Measurements from ENCODE around the gene ALDH3B1. TPM values are rescaled to one million over a fixed set of nuclear protein-coding genes. Genes with fewer than 3 reads are reported as not detected.

Gene ALDH3B1
- total RNA-seq, 1 donor from 2014 or later = 0.35 TPM

- H3K27me3 Mint-ChIP-seq (ENCODE audit: low read depth) = no peaks in the 10 kb centered on the region
- no peak for DNase-seq (ENCODE audit: low read depth, low spot score)
- H3K9me3 Mint-ChIP-seq = no peaks in the 10 kb centered on the region
- TF ChIP-seq, protein P1, sequence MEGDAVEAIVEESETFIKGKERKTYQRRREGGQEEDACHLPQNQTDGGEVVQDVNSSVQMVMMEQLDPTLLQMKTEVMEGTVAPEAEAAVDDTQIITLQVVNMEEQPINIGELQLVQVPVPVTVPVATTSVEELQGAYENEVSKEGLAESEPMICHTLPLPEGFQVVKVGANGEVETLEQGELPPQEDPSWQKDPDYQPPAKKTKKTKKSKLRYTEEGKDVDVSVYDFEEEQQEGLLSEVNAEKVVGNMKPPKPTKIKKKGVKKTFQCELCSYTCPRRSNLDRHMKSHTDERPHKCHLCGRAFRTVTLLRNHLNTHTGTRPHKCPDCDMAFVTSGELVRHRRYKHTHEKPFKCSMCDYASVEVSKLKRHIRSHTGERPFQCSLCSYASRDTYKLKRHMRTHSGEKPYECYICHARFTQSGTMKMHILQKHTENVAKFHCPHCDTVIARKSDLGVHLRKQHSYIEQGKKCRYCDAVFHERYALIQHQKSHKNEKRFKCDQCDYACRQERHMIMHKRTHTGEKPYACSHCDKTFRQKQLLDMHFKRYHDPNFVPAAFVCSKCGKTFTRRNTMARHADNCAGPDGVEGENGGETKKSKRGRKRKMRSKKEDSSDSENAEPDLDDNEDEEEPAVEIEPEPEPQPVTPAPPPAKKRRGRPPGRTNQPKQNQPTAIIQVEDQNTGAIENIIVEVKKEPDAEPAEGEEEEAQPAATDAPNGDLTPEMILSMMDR (conservative IDR thresholded peaks at IDR 0.05) = no peak
- H3K4me1 Mint-ChIP-seq = no peaks in the 10 kb centered on the region
- peaks cover 23% of the 10 kb centered on the region for H3K36me3 Mint-ChIP-seq (ENCODE audit: low read depth)
- no peak overlapping the region for H3K4me3 Mint-ChIP-seq
- H3K27ac Mint-ChIP-seq (ENCODE audit: unreplicated experiment) = no peak overlapping the region
Measured at GRCh38 chr11:68066742-68067141, 56.6 kb downstream of the ALDH3B1 start.

DNA sequence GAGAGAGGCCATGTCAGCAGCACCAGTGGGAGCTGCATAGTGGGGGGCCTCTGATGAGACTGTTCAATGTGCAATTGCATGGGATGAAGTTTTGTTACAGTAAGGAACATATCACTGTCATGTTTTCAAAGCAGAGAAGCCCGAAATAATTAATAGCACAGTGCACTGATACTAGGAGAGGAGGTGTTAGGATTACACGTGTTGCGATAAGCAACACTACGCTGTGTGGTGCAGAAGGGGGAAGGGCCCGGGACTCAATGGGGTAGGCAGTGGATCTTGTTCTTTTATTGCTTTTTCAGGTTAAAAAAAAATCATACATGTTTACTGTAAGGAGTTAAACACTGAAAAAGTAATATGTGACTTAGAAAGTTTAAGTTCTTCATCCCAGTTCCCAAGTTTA, 57.9 kb downstream of the ALDH3B1 start:
- H3K4me1 Mint-ChIP-seq = no peaks in the 10 kb centered on the region
- DNase-seq (ENCODE audit: low read depth, low spot score) = no peak
- no peak overlapping the region for H3K4me3 Mint-ChIP-seq
- H3K9me3 Mint-ChIP-seq = no peaks in the 10 kb centered on the region
- peaks cover 20% of the 10 kb centered on the region for H3K36me3 Mint-ChIP-seq (ENCODE audit: low read depth)
- H3K27me3 Mint-ChIP-seq (ENCODE audit: low read depth) = no peaks in the 10 kb centered on the region
- TF ChIP-seq, protein P1 (conservative IDR thresholded peaks at IDR 0.05) = no peak
- no peak overlapping the region for H3K27ac Mint-ChIP-seq (ENCODE audit: unreplicated experiment)

DNA sequence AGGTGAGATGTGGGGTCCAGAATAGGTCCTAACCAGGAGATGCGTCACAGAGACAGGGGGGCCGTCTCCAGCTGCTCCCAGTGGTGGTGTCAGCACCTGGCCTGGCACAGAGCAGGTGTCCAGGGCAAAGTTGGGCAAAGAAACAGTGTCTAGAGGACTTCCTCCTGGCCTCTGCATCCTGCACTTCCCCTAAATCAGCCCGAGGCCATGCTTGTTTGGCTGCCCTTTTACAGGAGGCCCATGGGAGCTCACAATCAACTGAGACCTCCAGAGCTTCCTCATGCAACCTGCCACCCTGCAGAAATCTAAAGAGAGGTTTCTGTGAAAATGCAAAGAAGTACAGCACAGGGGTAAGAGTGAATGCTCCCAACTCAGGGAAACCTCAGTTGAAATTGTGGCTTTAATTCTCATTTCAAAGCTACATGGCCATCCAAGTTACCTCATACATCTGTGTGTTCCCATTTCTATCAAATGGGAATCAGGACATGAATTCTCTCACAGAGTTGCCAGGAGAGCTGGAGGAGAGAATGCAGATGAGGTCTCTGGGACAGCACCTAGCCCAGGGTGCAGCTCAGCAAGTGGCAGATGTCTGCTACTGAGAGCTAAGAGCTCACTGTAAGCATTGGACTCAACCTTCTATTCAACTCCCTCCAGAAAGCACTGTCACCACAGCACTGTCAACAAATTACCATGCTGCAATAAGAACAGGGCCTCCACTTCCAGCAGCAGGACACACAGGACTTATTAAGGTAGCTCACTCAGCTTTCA, 61.3 kb downstream of the ALDH3B1 start:
- Mint-ChIP-seq H3K4me1 (no peaks in the 10 kb centered on the region), H3K36me3 (ENCODE audit: low read depth) (peaks cover 10% of the 10 kb centered on the region), H3K4me3 (no peak overlapping the region), H3K27me3 (ENCODE audit: low read depth) (no peaks in the 10 kb centered on the region), H3K27ac (ENCODE audit: unreplicated experiment) (no peak overlapping the region), H3K9me3 (no peaks in the 10 kb centered on the region)
- no peak for DNase-seq (ENCODE audit: low read depth, low spot score)
- TF ChIP-seq, protein P1 (conservative IDR thresholded peaks at IDR 0.05) = no peak

DNA sequence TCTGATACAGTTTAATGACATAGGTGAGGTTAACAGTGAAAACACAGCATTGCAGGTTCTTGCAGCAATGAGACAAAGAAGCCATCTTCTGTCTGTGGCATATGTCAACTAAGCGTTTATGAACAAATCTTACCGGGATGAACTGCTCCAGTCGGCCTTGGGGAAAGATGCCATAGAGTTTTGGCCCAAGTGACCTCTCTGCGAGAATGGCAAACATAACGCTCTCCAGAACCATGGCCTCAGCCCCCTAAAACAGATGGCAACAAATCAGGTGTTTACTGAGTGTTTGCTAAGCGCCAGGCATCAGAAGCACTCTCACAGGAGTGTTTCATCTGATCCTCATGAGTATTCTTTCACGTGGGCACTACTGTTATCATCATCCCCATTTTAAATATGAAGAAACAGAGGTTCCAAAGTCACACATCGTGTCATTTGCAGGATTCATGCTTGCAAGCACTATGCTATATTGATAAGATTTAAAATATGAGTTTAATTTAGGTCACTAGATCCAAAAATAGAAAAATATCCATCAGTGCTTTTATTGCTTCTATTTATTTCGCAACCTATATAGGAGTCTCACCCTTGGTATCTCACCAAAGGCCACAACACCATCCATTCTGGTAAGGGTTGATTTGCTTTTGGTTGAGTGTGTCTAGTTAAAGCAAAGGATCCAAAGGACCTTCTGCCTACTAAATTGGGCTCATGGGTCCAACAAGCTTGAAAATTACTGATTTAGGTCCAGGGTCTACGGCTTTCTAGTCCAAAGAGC, 64.6 kb downstream of the ALDH3B1 start:
- H3K27me3 Mint-ChIP-seq (ENCODE audit: low read depth) = no peaks in the 10 kb centered on the region
- TF ChIP-seq, protein P1 (conservative IDR thresholded peaks at IDR 0.05) = no peak
- no peaks in the 10 kb centered on the region for H3K9me3 Mint-ChIP-seq
- H3K4me3 Mint-ChIP-seq = no peak overlapping the region
- no peaks in the 10 kb centered on the region for H3K4me1 Mint-ChIP-seq
- H3K36me3 Mint-ChIP-seq (ENCODE audit: low read depth) = peaks cover 8% of the 10 kb centered on the region
- no peak overlapping the region for H3K27ac Mint-ChIP-seq (ENCODE audit: unreplicated experiment)
- DNase-seq (ENCODE audit: low read depth, low spot score) = no peak

DNA sequence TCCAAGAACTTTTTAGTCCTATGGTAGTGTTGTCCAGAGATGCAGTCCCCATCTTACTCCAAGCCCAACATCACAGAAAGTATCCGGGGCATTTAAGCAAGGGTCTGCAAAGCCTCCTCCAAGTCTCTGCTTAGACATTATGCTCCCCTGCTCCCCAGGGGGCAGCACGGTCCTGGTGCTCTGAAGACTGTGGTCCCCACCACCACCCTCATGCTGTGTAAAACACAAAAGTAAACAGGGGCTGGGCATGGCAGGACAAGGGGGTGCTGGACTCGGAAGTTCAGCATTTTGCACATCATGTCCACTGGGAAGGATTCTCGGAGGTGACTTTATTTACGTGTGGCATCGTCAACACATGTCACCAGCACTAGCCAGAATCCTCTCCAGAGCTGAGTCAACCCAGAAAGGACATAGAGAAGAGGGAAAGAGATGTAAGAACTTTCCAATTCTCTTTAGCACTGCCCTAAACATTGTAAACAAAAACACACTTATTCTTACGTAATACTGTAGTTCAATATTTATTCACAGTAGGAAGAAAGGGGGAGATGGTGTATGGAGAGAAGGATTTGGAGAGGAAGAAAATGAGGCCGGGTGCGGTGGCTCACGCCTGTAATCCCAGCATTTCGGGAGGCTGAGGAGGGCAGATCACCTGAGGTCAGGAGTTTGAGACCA, 66.4 kb downstream of the ALDH3B1 start:
- Mint-ChIP-seq H3K36me3 (ENCODE audit: low read depth) (peaks cover 7% of the 10 kb centered on the region), H3K27ac (ENCODE audit: unreplicated experiment) (peak overlapping the region; percentile 58), H3K9me3 (no peaks in the 10 kb centered on the region), H3K27me3 (ENCODE audit: low read depth) (no peaks in the 10 kb centered on the region), H3K4me3 (no peak overlapping the region), H3K4me1 (no peaks in the 10 kb centered on the region)
- no peak for DNase-seq (ENCODE audit: low read depth, low spot score)
- TF ChIP-seq, protein P1 (conservative IDR thresholded peaks at IDR 0.05) = no peak
